GM12872 (cell line): ENCODE results near the gene CTNNAL1.

Experiments
- TF ChIP-seq, protein P1 (sequence below): IDR thresholded peaks from 3 replicates; pipeline ENCODE4 v1.5.1; 2011; ENCODE audit warnings: low read depth, mild to moderate bottlenecking, low read length, moderate library complexity; ENCODE audit not compliant: insufficient read depth

Gene CTNNAL1

GRCh38 chr9:108978205-108978604 lies 35.1 kb downstream of the CTNNAL1 start:
- TF ChIP-seq, protein P1, sequence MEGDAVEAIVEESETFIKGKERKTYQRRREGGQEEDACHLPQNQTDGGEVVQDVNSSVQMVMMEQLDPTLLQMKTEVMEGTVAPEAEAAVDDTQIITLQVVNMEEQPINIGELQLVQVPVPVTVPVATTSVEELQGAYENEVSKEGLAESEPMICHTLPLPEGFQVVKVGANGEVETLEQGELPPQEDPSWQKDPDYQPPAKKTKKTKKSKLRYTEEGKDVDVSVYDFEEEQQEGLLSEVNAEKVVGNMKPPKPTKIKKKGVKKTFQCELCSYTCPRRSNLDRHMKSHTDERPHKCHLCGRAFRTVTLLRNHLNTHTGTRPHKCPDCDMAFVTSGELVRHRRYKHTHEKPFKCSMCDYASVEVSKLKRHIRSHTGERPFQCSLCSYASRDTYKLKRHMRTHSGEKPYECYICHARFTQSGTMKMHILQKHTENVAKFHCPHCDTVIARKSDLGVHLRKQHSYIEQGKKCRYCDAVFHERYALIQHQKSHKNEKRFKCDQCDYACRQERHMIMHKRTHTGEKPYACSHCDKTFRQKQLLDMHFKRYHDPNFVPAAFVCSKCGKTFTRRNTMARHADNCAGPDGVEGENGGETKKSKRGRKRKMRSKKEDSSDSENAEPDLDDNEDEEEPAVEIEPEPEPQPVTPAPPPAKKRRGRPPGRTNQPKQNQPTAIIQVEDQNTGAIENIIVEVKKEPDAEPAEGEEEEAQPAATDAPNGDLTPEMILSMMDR, result no peak

DNA sequence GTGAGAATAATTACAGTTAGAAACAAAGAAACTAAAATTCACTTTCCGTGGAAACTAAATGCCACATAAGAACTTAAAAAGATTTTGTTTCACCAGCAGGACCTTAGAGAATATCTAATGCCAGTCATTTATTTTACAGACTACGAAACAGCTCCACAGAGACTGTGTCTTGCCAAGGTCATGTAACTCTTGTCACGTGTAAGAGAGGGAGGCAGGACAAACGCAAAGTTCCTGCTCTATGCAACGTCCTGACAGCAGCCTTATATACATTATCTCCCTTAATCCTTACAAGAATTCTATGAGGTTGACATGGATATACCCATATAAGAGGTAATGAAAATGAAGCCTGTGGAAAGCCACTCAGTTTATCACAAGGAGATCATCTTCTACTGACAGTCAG lies 39.4 kb downstream of the CTNNAL1 start:
- TF ChIP-seq, protein P1, result no peak

- TF ChIP-seq, protein P1, result no peak
Observed at GRCh38 chr9:108972626-108973209, 40.6 kb downstream of the CTNNAL1 start.

GRCh38 chr9:108972186-108972585 lies 41.1 kb downstream of the CTNNAL1 start:
- TF ChIP-seq, protein P1, result no peak

GRCh38 chr9:108967916-108968315 lies 45.4 kb downstream of the CTNNAL1 start:
- TF ChIP-seq, protein P1, result no peak

- TF ChIP-seq, protein P1, result no peak
Observed at GRCh38 chr9:108963459-108964143, 49.7 kb downstream of the CTNNAL1 start.

DNA sequence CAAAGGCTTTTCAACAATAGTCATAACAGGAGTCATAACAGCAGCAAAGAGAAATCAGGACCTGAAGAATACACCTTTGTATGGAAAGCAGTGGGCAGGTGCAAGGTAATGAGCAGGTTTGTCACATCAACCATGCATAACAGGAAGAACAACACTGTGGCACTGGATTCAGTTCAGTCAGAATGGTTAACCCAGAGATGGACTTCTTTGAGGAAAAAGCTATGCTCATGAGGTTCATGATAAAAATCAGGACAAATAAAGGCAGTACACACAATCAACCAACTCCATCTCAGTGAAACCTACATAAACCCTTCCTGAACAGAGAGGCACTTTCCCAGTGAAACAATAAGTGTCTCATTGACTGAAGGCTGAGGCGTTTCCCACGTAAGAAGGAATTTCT lies 52.1 kb downstream of the CTNNAL1 start:
- TF ChIP-seq, protein P1, result no peak
